IPS-NIHi7 (cell line): ENCODE results near the gene PPP2R5C.

Experiments used
- DNase-seq: peaks from one replicate; pipeline ENCODE4 v3.0.0; 2012; ENCODE audit warnings: mixed read lengths; ENCODE audit errors: extremely low spot score

Gene PPP2R5C

DNA sequence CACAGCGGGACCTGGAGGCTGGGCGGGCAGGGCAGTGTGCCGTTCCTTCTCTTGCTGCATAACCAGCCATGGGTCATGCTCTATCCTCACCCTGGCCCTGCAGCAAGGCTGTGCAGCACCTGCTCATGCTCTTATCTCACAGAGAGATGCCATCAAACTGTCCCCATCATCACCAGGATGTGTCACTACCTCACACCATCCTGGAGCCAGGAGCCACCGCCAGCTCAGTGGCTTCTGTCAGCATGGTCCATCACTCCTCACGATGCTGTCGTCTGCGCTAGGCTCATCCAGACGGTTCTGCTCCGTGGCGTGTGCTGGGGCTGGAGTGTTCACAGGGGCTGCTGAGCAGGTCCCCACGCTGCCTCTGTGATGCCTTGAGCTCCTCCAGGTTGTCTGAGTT, 125.7 kb downstream of the PPP2R5C start:
- no peak for DNase-seq

DNA sequence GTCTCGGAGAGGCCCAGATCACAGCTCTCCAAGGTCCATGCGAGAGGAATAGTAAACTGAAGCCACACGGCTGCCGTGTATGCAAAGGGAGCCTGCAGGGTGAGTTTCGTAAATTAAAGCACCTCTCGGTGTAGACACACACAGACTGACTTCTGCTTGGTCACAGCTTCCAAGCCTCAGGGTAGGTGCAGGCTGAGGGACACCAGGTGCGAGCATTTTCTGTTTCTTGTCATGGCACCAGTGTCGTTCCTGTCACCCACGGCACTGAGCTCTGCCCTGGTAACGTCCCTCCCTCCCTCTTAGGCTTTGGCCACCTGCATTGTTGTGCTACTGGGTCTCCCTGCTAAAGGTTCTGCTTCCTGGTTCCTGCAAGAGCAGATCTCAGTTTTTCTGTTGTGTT, 126.7 kb downstream of the PPP2R5C start:
- no peak for DNase-seq

DNA sequence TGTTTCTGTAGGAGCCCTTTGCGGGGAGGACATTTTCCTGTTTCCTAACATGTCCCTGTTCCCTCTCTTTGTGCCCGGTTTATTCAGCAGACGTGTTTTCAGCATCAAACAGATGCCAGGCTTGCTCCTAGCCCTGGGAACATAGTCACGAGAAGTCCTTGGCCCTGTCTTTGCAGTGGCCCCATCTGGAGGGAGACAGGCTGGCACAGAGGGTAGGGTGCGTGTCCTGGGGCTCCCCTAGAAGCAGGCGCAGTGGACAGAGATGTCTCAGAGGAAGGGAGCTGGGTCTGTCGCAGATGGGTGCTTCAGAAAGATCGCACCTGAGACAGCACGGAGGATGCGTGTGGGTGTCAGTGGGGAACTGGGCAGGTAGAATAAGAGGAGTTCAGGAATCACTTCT, 127.9 kb downstream of the PPP2R5C start:
- DNase-seq, result no peak

DNA sequence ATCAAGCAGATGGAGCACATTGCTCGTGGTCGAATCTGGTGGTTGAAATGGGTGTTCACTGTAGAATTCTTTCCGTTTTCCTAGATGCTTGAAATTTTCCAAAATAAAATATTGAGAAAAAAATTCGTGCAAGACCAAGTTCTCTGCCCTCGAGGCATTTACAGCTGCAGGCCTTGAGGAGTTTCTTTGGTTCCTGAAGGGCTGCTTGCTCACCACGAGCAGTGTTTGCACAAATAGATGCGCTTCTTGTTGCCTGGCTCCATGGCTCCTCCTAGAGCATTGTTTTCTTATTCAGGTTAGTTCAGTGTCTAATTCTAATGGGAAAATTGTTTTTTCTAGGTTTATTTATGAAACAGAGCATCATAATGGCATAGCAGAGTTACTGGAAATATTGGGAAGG, 128.4 kb downstream of the PPP2R5C start:
- no peak for DNase-seq

DNA sequence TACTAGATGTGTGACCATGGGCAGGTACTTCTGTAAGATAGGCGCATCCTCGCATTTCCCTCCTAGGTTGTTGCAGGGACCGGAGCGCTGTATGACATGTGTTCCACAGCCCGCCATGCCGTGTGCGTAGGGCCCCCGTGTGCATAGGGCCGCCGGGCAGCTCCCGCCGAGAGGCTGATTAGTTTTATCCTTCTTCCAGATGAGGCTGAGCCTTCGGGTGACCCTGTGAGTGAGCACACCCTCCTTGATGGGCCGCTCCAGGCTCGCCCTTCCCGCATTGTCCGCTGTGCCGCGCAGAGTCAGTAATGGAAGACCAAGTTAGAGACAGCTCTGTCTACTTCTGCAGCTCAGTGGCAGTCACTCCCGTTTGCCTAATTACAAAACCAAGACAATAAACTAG, 130.0 kb downstream of the PPP2R5C start:
- no peak for DNase-seq

DNA sequence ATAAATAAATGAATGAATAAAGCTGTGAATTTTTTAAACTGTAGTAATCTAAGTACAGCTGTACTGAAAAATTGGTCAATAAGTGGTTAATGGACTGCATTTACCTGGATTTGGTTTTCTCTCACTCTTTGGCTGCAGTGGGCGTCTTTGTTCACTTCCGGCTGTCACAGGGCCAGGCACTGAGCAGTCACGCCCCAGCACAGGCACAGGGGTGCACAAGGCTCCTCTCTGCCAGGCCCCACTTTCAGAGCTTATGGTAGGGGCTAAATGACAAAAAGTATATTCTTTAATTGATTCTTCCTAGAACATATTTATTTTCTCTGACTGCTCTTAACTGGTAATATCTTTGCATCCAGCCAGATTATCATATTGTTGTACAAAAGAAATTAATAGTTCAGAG, 132.2 kb downstream of the PPP2R5C start:
- DNase-seq, result no peak

DNA sequence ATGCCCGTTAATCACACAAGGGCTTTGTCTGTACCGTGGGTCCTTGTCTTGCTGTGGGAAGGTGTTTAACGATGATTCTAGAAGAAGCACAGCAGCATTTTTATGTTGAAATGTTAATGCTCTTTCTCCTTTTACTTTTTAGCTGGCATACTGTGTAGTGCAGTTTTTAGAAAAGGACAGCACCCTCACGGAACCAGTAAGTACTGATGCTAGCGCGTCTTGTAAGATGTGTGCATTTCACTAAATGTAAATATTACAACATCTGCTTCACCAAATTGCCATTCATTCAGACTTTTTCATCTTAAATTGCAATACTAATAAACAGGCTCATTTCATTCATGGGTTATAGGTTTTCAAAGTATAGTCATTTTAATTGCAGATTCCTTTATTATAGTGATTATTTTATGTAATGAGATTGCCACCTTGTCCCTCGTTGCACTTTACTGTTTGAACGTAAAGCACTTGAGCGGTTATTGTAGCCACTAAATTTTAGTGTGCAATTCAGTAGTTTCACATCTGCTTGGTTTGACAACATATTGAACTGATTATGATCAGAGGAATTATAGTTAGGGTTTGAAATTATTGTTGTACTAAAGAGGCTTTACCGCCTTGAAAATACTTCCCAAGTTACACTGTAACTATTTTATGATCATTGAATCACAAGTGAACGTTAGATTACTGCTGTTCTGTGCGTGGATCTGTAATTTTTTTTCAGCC, 133.0 kb downstream of the PPP2R5C start:
- DNase-seq, result no peak

GRCh38 chr14:101895256-101895655, 133.7 kb downstream of the PPP2R5C start:
- DNase-seq, result no peak

DNA sequence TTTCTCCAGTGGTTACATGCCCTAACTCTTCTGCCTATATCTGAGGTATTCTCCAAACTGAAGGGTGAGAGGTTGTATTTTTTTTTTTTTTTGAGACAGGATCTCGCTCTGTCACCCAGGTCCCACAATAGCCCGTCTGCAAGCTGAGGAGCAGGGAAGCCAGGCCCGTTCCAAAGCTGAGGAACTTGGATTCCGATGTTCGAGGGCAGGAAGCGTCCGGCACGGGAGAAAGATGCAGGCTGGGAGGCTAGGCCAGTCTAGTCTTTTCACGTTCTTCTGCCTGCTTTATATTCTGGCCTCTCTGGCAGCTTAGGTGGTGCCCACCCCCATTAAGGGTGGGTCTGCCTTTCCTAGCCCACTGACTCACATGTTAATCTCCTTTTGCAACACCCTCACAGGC, 135.8 kb downstream of the PPP2R5C start:
- no peak for DNase-seq

- no peak for DNase-seq
Measured at GRCh38 chr14:101898416-101898815, 136.9 kb downstream of the PPP2R5C start.

DNA sequence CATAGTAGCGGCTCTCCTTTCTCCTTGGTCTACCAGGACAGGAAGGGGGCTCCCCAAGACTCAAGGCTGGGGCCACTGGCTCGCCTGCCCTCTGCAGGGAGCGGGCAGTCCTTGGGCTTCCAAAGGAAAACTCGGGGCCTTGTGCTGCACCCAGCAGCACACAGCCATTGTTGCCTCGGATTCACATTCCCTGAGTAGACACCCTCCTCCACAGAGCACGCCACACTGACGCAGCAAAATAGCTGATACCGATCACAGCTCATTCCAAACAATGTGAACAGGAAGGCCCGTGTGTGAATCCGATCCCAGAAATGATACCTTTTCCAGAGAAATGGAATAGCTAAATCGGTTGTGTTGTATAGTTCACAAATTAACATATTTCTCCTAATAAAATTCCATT, 137.8 kb downstream of the PPP2R5C start:
- DNase-seq, result no peak

DNA sequence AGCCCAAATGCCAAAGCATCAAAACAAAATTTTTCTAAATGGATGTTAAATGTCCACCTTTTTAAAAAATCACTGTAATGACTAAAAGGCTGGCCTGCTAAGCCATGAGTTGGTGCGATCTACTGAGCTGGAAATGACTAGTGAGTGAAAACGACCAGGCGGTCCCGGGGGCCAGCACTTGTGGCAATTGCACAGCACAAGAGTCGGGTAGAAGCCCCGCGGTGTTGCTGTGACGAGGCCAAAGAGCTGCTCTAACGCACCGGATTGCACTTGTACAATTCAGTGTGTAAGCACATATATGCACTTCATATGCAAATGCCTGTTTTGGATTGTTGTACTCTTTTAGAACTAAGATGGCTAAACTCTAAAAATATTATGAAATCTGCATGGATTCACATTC, 138.7 kb downstream of the PPP2R5C start:
- DNase-seq, result no peak

DNA sequence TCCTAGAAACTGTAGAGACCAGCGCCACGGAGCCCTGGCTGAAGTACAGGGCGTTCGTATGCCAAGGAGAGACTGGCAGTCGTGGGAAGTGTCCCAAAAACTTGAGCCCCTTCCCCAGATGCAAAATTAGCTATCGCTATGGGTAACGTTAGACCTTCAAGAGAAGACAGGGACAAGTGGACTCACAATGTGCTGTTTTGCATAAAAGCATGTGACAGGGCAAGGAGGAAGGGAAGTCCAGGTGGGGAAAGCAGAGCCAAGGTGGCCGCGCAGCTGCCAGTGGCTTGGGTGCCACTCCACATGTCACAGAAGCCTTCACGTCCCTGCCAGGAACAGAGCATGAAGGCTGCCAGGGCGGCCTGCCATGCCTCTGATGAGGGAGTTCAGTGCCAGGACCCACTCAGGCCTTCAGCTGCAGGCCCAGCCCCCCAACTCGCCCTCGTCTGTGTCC, 141.6 kb downstream of the PPP2R5C start:
- no peak for DNase-seq

DNA sequence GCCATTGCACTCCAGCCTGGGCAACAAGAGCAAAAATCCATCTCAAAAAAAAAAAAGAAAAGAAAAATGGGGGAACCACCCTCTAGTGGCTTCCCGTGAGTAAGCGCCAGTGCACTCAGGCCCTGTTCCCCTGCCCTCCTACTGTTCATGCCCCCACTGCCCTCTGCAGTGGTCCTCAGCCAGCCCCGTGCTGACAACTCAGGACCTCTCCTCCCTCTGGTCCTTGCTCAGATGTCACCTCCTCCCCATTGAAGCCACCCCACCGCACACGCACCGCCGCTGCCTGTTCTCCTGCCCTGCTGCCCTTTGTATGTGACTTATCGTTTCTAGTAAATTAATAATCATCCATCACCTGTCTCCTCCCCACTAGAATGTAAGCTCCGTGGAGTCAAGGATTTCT, 144.1 kb downstream of the PPP2R5C start:
- DNase-seq, result no peak

- no peak for DNase-seq
Measured at GRCh38 chr14:101906645-101907044, 145.1 kb downstream of the PPP2R5C start.

DNA sequence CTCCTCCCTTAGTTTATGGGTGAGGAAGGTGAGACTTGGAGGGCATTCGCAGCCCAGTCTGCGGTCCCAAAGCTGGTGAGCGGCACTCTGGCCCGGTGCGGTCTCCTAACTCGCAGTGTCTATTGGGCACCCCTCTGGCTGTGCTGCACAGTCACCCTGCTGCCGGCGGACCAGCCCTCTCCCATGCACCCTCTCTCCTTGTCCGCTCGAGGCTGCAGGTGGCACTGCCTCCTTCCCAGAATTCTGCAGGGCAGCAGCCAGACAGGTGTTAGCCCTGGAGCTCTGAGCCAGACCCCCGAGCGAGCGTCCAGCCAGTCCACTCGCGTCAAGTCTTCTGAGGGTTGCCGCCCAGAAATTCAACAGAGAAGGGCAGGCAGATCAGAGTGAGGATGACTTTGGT, 146.1 kb downstream of the PPP2R5C start:
- DNase-seq, result no peak

DNA sequence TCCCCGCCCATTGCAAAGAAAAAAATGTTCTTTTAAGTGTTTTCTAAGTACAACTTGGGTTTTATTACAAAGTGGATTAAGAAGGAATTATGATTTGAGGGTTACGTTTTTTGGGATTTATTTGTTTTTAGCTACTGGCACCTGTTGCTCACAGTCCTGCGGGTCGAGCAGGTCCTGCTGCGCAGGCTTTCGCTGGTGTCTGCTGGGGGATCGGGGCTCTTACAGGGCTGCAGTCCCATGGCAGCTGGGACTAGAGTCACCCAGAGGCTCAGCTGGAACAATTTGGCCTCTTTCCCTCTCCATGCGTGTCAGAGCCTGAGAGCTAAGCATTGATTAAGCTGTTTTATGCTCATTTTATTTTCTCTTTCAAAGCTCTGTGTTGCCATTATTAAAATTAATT, 147.3 kb downstream of the PPP2R5C start:
- DNase-seq, result no peak

GRCh38 chr14:101909371-101910096, 148.0 kb downstream of the PPP2R5C start:
- no peak for DNase-seq

DNA sequence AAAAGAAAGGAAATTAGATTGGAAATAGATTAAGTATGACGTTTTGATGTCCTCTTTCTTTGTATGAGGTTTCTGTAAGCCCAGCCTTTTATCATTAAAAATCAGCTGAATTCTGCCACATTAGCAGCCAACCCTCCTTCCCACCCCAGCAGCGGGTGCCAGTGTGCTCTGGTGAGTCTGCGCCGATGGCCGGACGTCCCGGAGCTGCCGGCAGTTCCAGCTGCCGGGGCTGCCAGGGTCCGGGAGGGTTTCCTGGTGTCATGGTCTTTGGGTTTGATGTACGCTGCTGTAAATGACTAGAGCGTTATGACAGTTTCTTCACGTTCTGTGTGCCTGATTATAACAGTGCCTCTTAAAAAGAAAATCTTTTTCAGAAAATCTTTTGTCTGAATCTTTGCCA, 151.3 kb downstream of the PPP2R5C start:
- no peak for DNase-seq

DNA sequence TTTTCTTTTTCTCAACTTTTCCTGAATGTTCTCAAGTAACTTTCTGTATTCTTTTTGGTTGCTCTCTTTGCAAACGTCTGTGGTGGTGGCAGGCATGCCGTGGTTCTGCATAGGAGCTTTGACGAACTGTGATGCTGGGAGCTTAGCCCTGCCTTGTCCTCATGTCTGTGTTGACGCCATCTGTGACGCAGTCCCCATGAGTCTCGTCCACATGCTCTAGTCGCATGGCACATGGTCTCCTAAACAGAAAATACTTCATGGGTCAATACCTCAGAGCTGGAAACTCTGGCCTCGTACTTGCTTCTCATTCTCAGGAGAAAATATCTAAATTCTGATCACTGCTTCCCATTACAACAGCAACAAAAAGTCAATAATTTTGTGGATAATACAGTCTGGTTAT, 152.6 kb downstream of the PPP2R5C start:
- DNase-seq, result no peak

- no peak for DNase-seq
Measured at GRCh38 chr14:101915871-101916815, 154.6 kb downstream of the PPP2R5C start.

DNA sequence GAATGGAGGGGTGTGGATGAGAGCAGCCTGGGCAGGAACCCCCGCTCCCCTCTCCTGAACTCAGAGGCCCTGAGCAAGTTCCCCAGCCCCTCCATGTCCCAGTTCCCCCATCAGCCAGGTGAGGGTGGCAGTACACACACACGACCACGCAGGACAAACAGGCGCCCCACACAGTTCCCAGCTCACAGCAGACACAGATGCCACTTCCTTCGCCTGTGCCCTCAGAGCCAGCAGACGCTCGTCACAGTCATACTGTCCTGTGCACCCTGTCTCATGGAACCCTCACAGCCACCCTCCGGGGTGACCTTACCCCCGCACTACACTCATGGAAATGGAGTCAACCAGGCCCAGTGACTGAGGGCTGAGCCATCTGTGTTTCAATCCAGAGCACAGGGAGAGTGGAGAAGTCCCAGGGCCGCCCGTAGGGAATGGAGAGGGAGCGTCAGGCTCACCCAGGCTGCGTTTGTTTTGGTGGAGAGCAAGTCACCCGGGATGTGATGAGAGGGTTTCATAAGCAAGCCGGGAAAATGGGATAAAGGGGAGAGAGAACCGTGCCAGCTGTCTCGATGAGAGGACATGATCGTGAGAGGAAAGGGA, 155.4 kb downstream of the PPP2R5C start:
- no peak for DNase-seq
